GM23338 (cell line): ENCODE measurements around the gene GAS6. TPM values are rescaled to one million over a fixed set of nuclear protein-coding genes. Genes with fewer than 3 reads are reported as not detected.
"Not testable (repeated sequence)": the region's sequence is repeated elsewhere in the genome, so short reads cannot be mapped to it uniquely, and the experiment has no call there.

ENCODE experiments used
- ATAC-seq: fragments of 200-7000 bp; cut with Tn5 transposase; 3 replicates; pipeline ENCODE4 v1.9.1; 2020
- DNase-seq: peaks from one replicate; pipeline ENCODE4 v3.0.0-alpha.2; 2015; ENCODE audit warnings: low spot score
- H2AFZ ChIP-seq: fragments of 200-600 bp; sonication (generic); 2 replicates; pipeline ENCODE4 v1.8.0; 2016; ENCODE audit warnings: antibody characterized with exemption, mild to moderate bottlenecking, moderate library complexity
- H3F3A ChIP-seq: fragments of 200-600 bp; sonication (generic); replicated peaks from 2 replicates; pipeline ENCODE4 v1.8.0; 2017; ENCODE audit warnings: antibody characterized with exemption, mixed run types, low read depth
- H3K27ac ChIP-seq: fragments of 200-600 bp; sonication (generic); 2 replicates; pipeline ENCODE4 v1.6.1; 2016; ENCODE audit warnings: low read depth
- H3K27me3 ChIP-seq: fragments of 200-600 bp; sonication (generic); 2 replicates; pipeline ENCODE4 v1.8.0; 2016; ENCODE audit warnings: mild to moderate bottlenecking, mixed run types, moderate library complexity; ENCODE audit not compliant: insufficient read depth
- H3K36me3 ChIP-seq: fragments of 200-600 bp; sonication (generic); 2 replicates; pipeline ENCODE4 v1.8.0; 2016; ENCODE audit warnings: mild to moderate bottlenecking; ENCODE audit not compliant: insufficient read depth
- H3K4me1 ChIP-seq: fragments of 200-600 bp; sonication (generic); 2 replicates; pipeline ENCODE4 v1.8.0; 2016; ENCODE audit warnings: mild to moderate bottlenecking, moderate library complexity; ENCODE audit not compliant: insufficient read depth
- H3K4me2 ChIP-seq: fragments of 200-600 bp; sonication (generic); 2 replicates; pipeline ENCODE4 v1.7.1; 2017; ENCODE audit warnings: mixed run types
- H3K4me3 ChIP-seq: fragments of 200-600 bp; sonication (generic); 2 replicates; pipeline ENCODE4 v1.6.1; 2016; ENCODE audit warnings: mixed run types
- H3K79me2 ChIP-seq: fragments of 200-600 bp; sonication (generic); replicated peaks from 2 replicates; pipeline ENCODE4 v1.8.0; 2017; ENCODE audit warnings: mild to moderate bottlenecking; ENCODE audit not compliant: insufficient read depth
- H3K9me2 ChIP-seq: fragments of 200-600 bp; sonication (generic); 2 replicates; pipeline ENCODE4 v1.8.0; 2017; ENCODE audit not compliant: insufficient read depth
- H4K20me1 ChIP-seq: fragments of 200-600 bp; sonication (generic); replicated peaks from 2 replicates; pipeline ENCODE4 v1.8.0; 2017; ENCODE audit warnings: mild to moderate bottlenecking; ENCODE audit not compliant: insufficient read depth
- H3K27ac Mint-ChIP-seq: 2 replicates; pipeline ENCODE4 v1.8.0; 2020; ENCODE audit warnings: inconsistent platforms, mild to moderate bottlenecking, moderate library complexity, mixed read lengths
- H3K27me3 Mint-ChIP-seq: 3 replicates; pipeline ENCODE4 v1.8.0; 2022; ENCODE audit warnings: low read depth, mild to moderate bottlenecking, moderate library complexity, mixed read lengths, inconsistent platforms; ENCODE audit not compliant: insufficient read depth, poor library complexity
- H3K36me3 Mint-ChIP-seq: 3 replicates; pipeline ENCODE4 v1.8.0; 2021; ENCODE audit warnings: low read depth, mild to moderate bottlenecking, inconsistent platforms, moderate library complexity, mixed read lengths
- H3K4me1 Mint-ChIP-seq: 3 replicates; pipeline ENCODE4 v1.8.0; 2020; ENCODE audit warnings: mild to moderate bottlenecking, inconsistent platforms, mixed read lengths
- H3K4me3 Mint-ChIP-seq: 3 replicates; pipeline ENCODE4 v1.8.0; 2021; ENCODE audit warnings: moderate library complexity, mild to moderate bottlenecking, inconsistent platforms, mixed read lengths
- H3K9me3 Mint-ChIP-seq: 3 replicates; pipeline ENCODE4 v1.8.0; 2020; ENCODE audit warnings: moderate library complexity, mild to moderate bottlenecking, inconsistent platforms, mixed read lengths
- CREB1 ChIP-seq: fragments of 250-450 bp; sonication (Bioruptor Pico); IDR thresholded peaks from 2 replicates; pipeline ENCODE4 v1.5.0; 2020; ENCODE audit warnings: low read depth, mild to moderate bottlenecking, moderate library complexity
- STAT1 ChIP-seq: IDR thresholded peaks from one replicate; pipeline ENCODE4 v1.6.1; 2016; ENCODE audit warnings: antibody characterized with exemption; ENCODE audit not compliant: unreplicated experiment
- ZNF114 ChIP-seq: fragments of 250-450 bp; sonication (Bioruptor Pico); IDR thresholded peaks from 2 replicates; pipeline ENCODE4 v1.5.0; 2020; ENCODE audit warnings: mild to moderate bottlenecking, moderate library complexity
- polyA plus RNA-seq: library from polyadenylated mRNA; unstranded; fragments of >200 nt; fragmentation: Nextera tagmentation; extraction: Ambion mirVana; gene quantifications from 2 replicates; pipeline ENCODE4 v1.2.1, GENCODE V29; 2016
- total RNA-seq: library from RNA; depleted of rRNA; stranded (reverse); fragments of >200 nt; shearing (Covaris generic); gene quantifications from 2 replicates; pipeline ENCODE4 v1.2.3, GENCODE V29; 2014
- TF ChIP-seq, protein P1 (sequence below): IDR thresholded peaks from 2 replicates; pipeline ENCODE4 v1.6.1; 2016; ENCODE audit warnings: antibody characterized with exemption
- TF ChIP-seq, protein P2 (sequence below): fragments of 250-450 bp; sonication (Bioruptor Pico); IDR thresholded peaks from 2 replicates; pipeline ENCODE4 v1.5.0; 2020; ENCODE audit warnings: mild to moderate bottlenecking, moderate library complexity

The GAS6 gene
- total and polyA plus RNA-seq, 2 experiments from 2014 or later: 7.9 to 21.2 TPM

DNA sequence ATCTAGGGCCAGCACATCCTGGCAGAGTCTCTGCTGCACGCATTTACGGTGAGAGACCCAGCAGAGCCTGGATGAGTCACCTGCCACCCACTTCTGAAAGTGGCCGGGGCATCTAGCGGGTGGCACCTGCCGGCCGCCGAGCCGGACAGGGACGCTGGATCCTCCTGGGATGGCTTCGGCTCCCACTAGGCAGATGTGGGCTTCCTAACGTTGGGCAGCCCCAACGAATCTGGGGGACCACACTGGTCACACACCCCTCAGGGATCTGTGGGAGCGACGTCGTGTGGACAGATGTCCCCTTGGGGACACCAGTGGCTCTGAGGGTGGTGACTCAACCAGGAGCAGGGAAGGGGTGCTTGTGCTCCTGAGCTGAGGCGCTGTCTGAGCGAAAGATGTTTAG lies 72.7 kb downstream of the GAS6 start:
- Histone ChIP-seq H3K4me3 (no peak overlapping the region), H3K79me2 (no peaks in the 10 kb centered on the region), H3K9me2 (no peaks in the 10 kb centered on the region), H3K27ac (no peak overlapping the region), H4K20me1 (no peaks in the 10 kb centered on the region), H2AFZ (no peak overlapping the region), H3F3A (no peaks in the 10 kb centered on the region), H3K36me3 (no peaks in the 10 kb centered on the region), H3K27me3 (no peaks in the 10 kb centered on the region), H3K4me2 (no peak overlapping the region), H3K4me1 (no peaks in the 10 kb centered on the region)
- no peaks in the 10 kb centered on the region for H3K4me1 Mint-ChIP-seq
- ATAC-seq (no peak), DNase-seq (no peak)
- peaks cover 4% of the 10 kb centered on the region for H3K27me3 Mint-ChIP-seq
- H3K9me3 Mint-ChIP-seq: no peaks in the 10 kb centered on the region
- no peak overlapping the region for H3K27ac Mint-ChIP-seq
- TF ChIP-seq, protein P1, sequence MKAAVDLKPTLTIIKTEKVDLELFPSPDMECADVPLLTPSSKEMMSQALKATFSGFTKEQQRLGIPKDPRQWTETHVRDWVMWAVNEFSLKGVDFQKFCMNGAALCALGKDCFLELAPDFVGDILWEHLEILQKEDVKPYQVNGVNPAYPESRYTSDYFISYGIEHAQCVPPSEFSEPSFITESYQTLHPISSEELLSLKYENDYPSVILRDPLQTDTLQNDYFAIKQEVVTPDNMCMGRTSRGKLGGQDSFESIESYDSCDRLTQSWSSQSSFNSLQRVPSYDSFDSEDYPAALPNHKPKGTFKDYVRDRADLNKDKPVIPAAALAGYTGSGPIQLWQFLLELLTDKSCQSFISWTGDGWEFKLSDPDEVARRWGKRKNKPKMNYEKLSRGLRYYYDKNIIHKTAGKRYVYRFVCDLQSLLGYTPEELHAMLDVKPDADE: no peak
- no peak for TF ChIP-seq ZNF114
- TF ChIP-seq CREB1 (CRISPR knock-in tag): no peak
- TF ChIP-seq, protein P2, sequence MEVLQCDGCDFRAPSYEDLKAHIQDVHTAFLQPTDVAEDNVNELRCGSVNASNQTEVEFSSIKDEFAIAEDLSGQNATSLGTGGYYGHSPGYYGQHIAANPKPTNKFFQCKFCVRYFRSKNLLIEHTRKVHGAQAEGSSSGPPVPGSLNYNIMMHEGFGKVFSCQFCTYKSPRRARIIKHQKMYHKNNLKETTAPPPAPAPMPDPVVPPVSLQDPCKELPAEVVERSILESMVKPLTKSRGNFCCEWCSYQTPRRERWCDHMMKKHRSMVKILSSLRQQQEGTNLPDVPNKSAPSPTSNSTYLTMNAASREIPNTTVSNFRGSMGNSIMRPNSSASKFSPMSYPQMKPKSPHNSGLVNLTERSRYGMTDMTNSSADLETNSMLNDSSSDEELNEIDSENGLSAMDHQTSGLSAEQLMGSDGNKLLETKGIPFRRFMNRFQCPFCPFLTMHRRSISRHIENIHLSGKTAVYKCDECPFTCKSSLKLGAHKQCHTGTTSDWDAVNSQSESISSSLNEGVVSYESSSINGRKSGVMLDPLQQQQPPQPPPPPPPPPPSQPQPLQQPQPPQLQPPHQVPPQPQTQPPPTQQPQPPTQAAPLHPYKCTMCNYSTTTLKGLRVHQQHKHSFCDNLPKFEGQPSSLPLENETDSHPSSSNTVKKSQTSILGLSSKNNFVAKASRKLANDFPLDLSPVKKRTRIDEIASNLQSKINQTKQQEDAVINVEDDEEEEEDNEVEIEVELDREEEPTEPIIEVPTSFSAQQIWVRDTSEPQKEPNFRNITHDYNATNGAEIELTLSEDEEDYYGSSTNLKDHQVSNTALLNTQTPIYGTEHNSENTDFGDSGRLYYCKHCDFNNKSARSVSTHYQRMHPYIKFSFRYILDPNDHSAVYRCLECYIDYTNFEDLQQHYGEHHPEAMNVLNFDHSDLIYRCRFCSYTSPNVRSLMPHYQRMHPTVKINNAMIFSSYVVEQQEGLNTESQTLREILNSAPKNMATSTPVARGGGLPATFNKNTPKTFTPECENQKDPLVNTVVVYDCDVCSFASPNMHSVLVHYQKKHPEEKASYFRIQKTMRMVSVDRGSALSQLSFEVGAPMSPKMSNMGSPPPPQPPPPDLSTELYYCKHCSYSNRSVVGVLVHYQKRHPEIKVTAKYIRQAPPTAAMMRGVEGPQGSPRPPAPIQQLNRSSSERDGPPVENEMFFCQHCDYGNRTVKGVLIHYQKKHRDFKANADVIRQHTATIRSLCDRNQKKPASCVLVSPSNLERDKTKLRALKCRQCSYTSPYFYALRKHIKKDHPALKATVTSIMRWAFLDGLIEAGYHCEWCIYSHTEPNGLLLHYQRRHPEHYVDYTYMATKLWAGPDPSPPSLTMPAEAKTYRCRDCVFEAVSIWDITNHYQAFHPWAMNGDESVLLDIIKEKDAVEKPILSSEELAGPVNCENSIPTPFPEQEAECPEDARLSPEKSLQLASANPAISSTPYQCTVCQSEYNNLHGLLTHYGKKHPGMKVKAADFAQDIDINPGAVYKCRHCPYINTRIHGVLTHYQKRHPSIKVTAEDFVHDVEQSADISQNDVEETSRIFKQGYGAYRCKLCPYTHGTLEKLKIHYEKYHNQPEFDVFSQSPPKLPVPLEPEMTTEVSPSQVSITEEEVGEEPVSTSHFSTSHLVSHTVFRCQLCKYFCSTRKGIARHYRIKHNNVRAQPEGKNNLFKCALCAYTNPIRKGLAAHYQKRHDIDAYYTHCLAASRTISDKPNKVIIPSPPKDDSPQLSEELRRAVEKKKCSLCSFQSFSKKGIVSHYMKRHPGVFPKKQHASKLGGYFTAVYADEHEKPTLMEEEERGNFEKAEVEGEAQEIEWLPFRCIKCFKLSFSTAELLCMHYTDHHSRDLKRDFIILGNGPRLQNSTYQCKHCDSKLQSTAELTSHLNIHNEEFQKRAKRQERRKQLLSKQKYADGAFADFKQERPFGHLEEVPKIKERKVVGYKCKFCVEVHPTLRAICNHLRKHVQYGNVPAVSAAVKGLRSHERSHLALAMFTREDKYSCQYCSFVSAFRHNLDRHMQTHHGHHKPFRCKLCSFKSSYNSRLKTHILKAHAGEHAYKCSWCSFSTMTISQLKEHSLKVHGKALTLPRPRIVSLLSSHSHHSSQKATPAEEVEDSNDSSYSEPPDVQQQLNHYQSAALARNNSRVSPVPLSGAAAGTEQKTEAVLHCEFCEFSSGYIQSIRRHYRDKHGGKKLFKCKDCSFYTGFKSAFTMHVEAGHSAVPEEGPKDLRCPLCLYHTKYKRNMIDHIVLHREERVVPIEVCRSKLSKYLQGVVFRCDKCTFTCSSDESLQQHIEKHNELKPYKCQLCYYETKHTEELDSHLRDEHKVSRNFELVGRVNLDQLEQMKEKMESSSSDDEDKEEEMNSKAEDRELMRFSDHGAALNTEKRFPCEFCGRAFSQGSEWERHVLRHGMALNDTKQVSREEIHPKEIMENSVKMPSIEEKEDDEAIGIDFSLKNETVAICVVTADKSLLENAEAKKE (CRISPR knock-in tag): no peak
- TF ChIP-seq STAT1: no peak
- no peaks in the 10 kb centered on the region for H3K36me3 Mint-ChIP-seq
- H3K4me3 Mint-ChIP-seq: no peak overlapping the region

DNA sequence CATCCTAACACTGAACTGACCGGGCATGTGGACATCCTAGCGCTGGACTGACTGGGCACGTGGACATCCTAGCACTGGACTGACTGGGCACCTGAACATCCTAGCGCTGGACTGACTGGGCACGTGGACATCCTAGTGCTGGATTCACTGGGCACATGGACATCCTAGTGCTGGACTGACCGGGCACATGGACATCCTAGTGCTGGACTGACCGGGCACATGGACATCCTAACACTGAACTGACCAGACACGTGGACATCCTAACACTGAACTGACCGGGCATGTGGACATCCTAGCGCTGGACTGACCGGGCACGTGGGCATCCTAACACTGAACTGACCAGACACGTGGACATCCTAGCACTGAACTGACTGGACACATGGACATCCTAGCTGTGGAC lies 73.9 kb downstream of the GAS6 start:
- not testable (repeated sequence) for H3K27me3 Mint-ChIP-seq, H3K9me3 Mint-ChIP-seq, H3K4me3 Mint-ChIP-seq, H2AFZ ChIP-seq, ATAC-seq, H3K4me2 ChIP-seq, H3K9me2 ChIP-seq, H3K27ac ChIP-seq, H4K20me1 ChIP-seq, H3K36me3 Mint-ChIP-seq, H3F3A ChIP-seq, H3K4me1 ChIP-seq, H3K36me3 ChIP-seq, H3K4me1 Mint-ChIP-seq, H3K4me3 ChIP-seq, H3K79me2 ChIP-seq, H3K27me3 ChIP-seq, H3K27ac Mint-ChIP-seq, DNase-seq
